HepG2 (cell line): Measurements from ENCODE around the gene ASPRV1. TPM values are rescaled to one million over a fixed set of nuclear protein-coding genes. Genes with fewer than 3 reads are reported as not detected.

Experiments used
- ATF2 ChIP-seq: sonication (generic); formaldehyde crosslinking; IDR thresholded peaks from 2 replicates; pipeline ENCODE4 v1.4.0; 2020; ENCODE audit warnings: missing genetic modification reagents
- ETV6 ChIP-seq: sonication (generic); formaldehyde crosslinking; conservative IDR thresholded peaks from 2 replicates; pipeline ENCODE4 v1.4.0; 2020; ENCODE audit warnings: missing genetic modification reagents
- KLF9 ChIP-seq: IDR thresholded peaks from 2 replicates; pipeline ENCODE4 v1.6.1; 2016; ENCODE audit warnings: low read depth
- LRRFIP1 ChIP-seq: sonication (generic); formaldehyde crosslinking; conservative IDR thresholded peaks from 2 replicates; pipeline ENCODE4 v1.4.0; 2020; ENCODE audit warnings: missing genetic modification reagents
- MTERF4 ChIP-seq: sonication (generic); formaldehyde crosslinking; IDR thresholded peaks from 2 replicates; pipeline ENCODE4 v1.8.0; 2023; ENCODE audit warnings: mild to moderate bottlenecking, missing genetic modification reagents
- NFE2 ChIP-seq: sonication (generic); formaldehyde crosslinking; IDR thresholded peaks from 2 replicates; pipeline ENCODE4 v1.4.0; 2020; ENCODE audit warnings: missing genetic modification reagents
- PAX8 ChIP-seq: sonication (generic); formaldehyde crosslinking; IDR thresholded peaks from 2 replicates; pipeline ENCODE4 v1.8.0; 2022; ENCODE audit warnings: mild to moderate bottlenecking, missing genetic modification reagents, borderline replicate concordance
- POLR2G ChIP-seq: fragments of 200-400 bp; formaldehyde crosslinking; IDR thresholded peaks from 2 replicates; pipeline ENCODE4 v1.6.1; 2018; ENCODE audit warnings: mild to moderate bottlenecking, low read depth, low read length, moderate library complexity
- PRMT3 ChIP-seq: sonication (generic); formaldehyde crosslinking; IDR thresholded peaks from 2 replicates; pipeline ENCODE4 v1.8.1; 2022; ENCODE audit warnings: low read depth, mild to moderate bottlenecking, moderate library complexity, missing genetic modification reagents, borderline replicate concordance
- RXRB ChIP-seq: IDR thresholded peaks from 2 replicates; pipeline ENCODE4 v1.6.1; 2016; ENCODE audit warnings: borderline replicate concordance, missing genetic modification reagents, missing compliant biosample characterization
- SIN3B ChIP-seq: fragments of 150-350 bp; IDR thresholded peaks from 2 replicates; pipeline ENCODE4 v1.6.1; 2014; ENCODE audit warnings: low read length
- SMYD3 ChIP-seq: sonication (generic); formaldehyde crosslinking; IDR thresholded peaks from 2 replicates; pipeline ENCODE4 v1.8.1; 2023; ENCODE audit warnings: mild to moderate bottlenecking, missing genetic modification reagents
- SNAPC5 ChIP-seq: sonication (generic); formaldehyde crosslinking; IDR thresholded peaks from 2 replicates; pipeline ENCODE4 v1.8.1; 2023; ENCODE audit warnings: mild to moderate bottlenecking, missing genetic modification reagents, borderline replicate concordance
- TCF7L2 ChIP-seq: IDR thresholded peaks from 2 replicates; pipeline ENCODE4 v1.6.1; 2011; ENCODE audit warnings: mild to moderate bottlenecking, low read depth, low read length, moderate library complexity
- ZBTB7A ChIP-seq: sonication (generic); formaldehyde crosslinking; IDR thresholded peaks from 2 replicates; pipeline ENCODE4 v1.8.0; 2022; ENCODE audit warnings: mild to moderate bottlenecking, missing genetic modification reagents
- ZNF503 ChIP-seq: sonication (generic); formaldehyde crosslinking; IDR thresholded peaks from 2 replicates; pipeline ENCODE4 v1.4.0; 2020; ENCODE audit warnings: missing genetic modification reagents
- ZNF781 ChIP-seq: sonication (generic); formaldehyde crosslinking; IDR thresholded peaks from 2 replicates; pipeline ENCODE4 v1.5.1; 2020; ENCODE audit warnings: borderline replicate concordance, mild to moderate bottlenecking, missing genetic modification reagents; ENCODE audit errors: not compliant biosample characterization
- ZNF782 ChIP-seq: sonication (generic); formaldehyde crosslinking; IDR thresholded peaks from 2 replicates; pipeline ENCODE4 v1.4.0; 2020; ENCODE audit warnings: missing genetic modification reagents, mild to moderate bottlenecking, borderline replicate concordance
- ZNF816 ChIP-seq: sonication (generic); formaldehyde crosslinking; IDR thresholded peaks from 2 replicates; pipeline ENCODE4 v1.8.0; 2022; ENCODE audit warnings: missing genetic modification reagents, mild to moderate bottlenecking, borderline replicate concordance
- polyA plus RNA-seq, 8 experiments: library from polyadenylated mRNA; depleted of rRNA in 3 of 8; stranded (reverse) in 7 of 8; unstranded in 1 of 8; fragments of >200 nt; fragmentation: Illumina TruSeq in 4 of 8; extraction: Trizol in 4 of 8; gene quantifications; 2 replicates each; pipeline versions ENCODE4 v1.2.1 to v1.2.3, GENCODE V29; 2011 to 2016; ENCODE audit warnings: low read depth in 4 of 8, missing spikeins in 1 of 8, mixed read lengths in 1 of 8; ENCODE audit not compliant: insufficient read depth in 1 of 8
- total RNA-seq, 5 experiments: library from RNA; depleted of rRNA; stranded (reverse); fragments of >200 nt; fragmentation: Illumina TruSeq; extraction: Trizol; gene quantifications; 2 replicates each; pipeline ENCODE4 v1.2.3, GENCODE V29; 2016; ENCODE audit warnings: low read depth in 1 of 5

Gene ASPRV1
- total and polyA plus RNA-seq, 2 of the 13 experiments (the other 11 are each of a cell fraction or from before 2014, with no cell fraction given), result 0.40 to 0.48 TPM

- TF ChIP-seq LRRFIP1 (CRISPR knock-in tag), result no peak
- no peak for TF ChIP-seq SIN3B
- TF ChIP-seq SMYD3, result 0 out of 2 replicates have a peak, but pooled peaks have one; percentile 49
- TF ChIP-seq KLF9 (CRISPR knock-in tag), result no peak
- TF ChIP-seq PAX8 (CRISPR knock-in tag), result no peak
- peak; percentile 73 for TF ChIP-seq POLR2G
- no peak for TF ChIP-seq ZNF782 (CRISPR knock-in tag)
- peak; percentile 48 for TF ChIP-seq ZNF781 (CRISPR knock-in tag)
- TF ChIP-seq RXRB, result peak; percentile 48; the same call in 1 of the 2 replicates
- TF ChIP-seq NFE2, result no peak
- TF ChIP-seq ETV6 (CRISPR knock-in tag), result no peak
- no peak for TF ChIP-seq ZNF816
- no peak for TF ChIP-seq ZNF503
- no peak for TF ChIP-seq MTERF4
- no peak for TF ChIP-seq TCF7L2
- 0 out of 2 replicates have a peak, but pooled peaks have one; percentile 69 for TF ChIP-seq SNAPC5 (CRISPR knock-in tag)
- TF ChIP-seq PRMT3 (CRISPR knock-in tag), result no peak
- TF ChIP-seq ZBTB7A (CRISPR knock-in tag), result no peak
- TF ChIP-seq ATF2, result no peak
Measured at GRCh38 chr2:69946351-69947324, 14.8 kb downstream of the ASPRV1 start (continued).
